Chondrocyte (in vitro differentiated cells): ENCODE measurements around the gene AURKAIP1. TPM values are rescaled to one million over a fixed set of nuclear protein-coding genes. Genes with fewer than 3 reads are reported as not detected.
A peak's percentile ranks its signal among the peaks of the same experiment; 100 is the strongest.

ENCODE experiments used
- DNase-seq: peaks from one replicate; pipeline ENCODE4 v3.0.0; 2021; ENCODE audit warnings: mixed read lengths, low spot score
- H3K27ac Mint-ChIP-seq: one replicate; pipeline ENCODE4 v1.8.0; 2021; ENCODE audit warnings: mild to moderate bottlenecking, moderate library complexity, mixed read lengths; ENCODE audit not compliant: unreplicated experiment
- H3K27me3 Mint-ChIP-seq: 2 replicates; pipeline ENCODE4 v1.8.0; 2021; ENCODE audit warnings: low read depth, mixed read lengths
- H3K36me3 Mint-ChIP-seq: 2 replicates; pipeline ENCODE4 v1.8.0; 2021; ENCODE audit warnings: low read depth, mixed read lengths
- H3K4me1 Mint-ChIP-seq: 2 replicates; pipeline ENCODE4 v1.8.0; 2021; ENCODE audit warnings: low read depth, mild to moderate bottlenecking, mixed read lengths
- H3K4me3 Mint-ChIP-seq: one replicate; pipeline ENCODE4 v1.8.0; 2021; ENCODE audit warnings: mild to moderate bottlenecking, moderate library complexity, mixed read lengths; ENCODE audit not compliant: unreplicated experiment
- H3K9me3 Mint-ChIP-seq: 2 replicates; pipeline ENCODE4 v1.8.0; 2021; ENCODE audit warnings: low read depth, mixed read lengths
- CTCF ChIP-seq: fragments of 200-600 bp; sonication (generic); IDR thresholded peaks from 2 replicates; pipeline ENCODE4 v1.5.0; 2021; ENCODE audit warnings: antibody characterized with exemption, mild to moderate bottlenecking, moderate library complexity
- microRNA-seq: library from miRNA; unstranded; fragments of <30 nt; microRNA quantifications from one replicate; pipeline ENCODE4 v1.2.0, GENCODE V29; 2020; ENCODE audit warnings: borderline number of aligned reads
- total RNA-seq: library from RNA; stranded (reverse); gene quantifications from 3 replicates; pipeline ENCODE4 v1.2.1, GENCODE V29; 2021

The AURKAIP1 gene
- total RNA-seq, 1 donor from 2014 or later = 89.0 TPM

- Mint-ChIP-seq H3K4me1 (peaks cover 37% of the 10 kb centered on the region), H3K4me3 (peak overlapping the region; percentile 72), H3K27ac (peak overlapping the region; percentile 54), H3K36me3 (no peaks in the 10 kb centered on the region), H3K27me3 (no peaks in the 10 kb centered on the region), H3K9me3 (no peaks in the 10 kb centered on the region)
- TF ChIP-seq CTCF = no peak
- no peak for DNase-seq
Measured at GRCh38 chr1:1325288-1326074, 49.5 kb downstream of the AURKAIP1 start.

GRCh38 chr1:1324524-1325287 lies 50.3 kb downstream of the AURKAIP1 start, which contains the start of the genes CPTP and INTS11:
TSS of gene CPTP (plus strand) at chr1:1324802. CDS start at chr1:1326911, 2,109 bp downstream.
TSS of gene INTS11 (minus strand) at chr1:1324660. CDS start at chr1:1324608, 52 bp downstream.
- Mint-ChIP-seq H3K27ac (peak within 1 kb of the TSS; percentile 85), H3K36me3 (no peaks in the 10 kb centered on the region), H3K27me3 (no peaks in the 10 kb centered on the region), H3K4me1 (peaks cover 35% of the 10 kb centered on the region), H3K4me3 (peak within 1 kb of the TSS; percentile 82), H3K9me3 (no peaks in the 10 kb centered on the region)
- TF ChIP-seq CTCF = no peak
- DNase-seq = no peak

GRCh38 chr1:1324084-1324523 lies 50.9 kb downstream of the AURKAIP1 start:
- H3K27me3 Mint-ChIP-seq = no peaks in the 10 kb centered on the region
- H3K9me3 Mint-ChIP-seq = no peaks in the 10 kb centered on the region
- no peak for TF ChIP-seq CTCF
- peak overlapping the region; percentile 80 for H3K4me3 Mint-ChIP-seq
- no peaks in the 10 kb centered on the region for H3K36me3 Mint-ChIP-seq
- H3K4me1 Mint-ChIP-seq = peaks cover 38% of the 10 kb centered on the region
- H3K27ac Mint-ChIP-seq = peak overlapping the region; percentile 27
- no peak for DNase-seq

Small RNAs within 50 kb of the gene (microRNA-seq; reads per million reads assigned to microRNA genes)
- not detected for gene MIR6808

Other genes starting within 250 kb of the AURKAIP1 start
- gene TTLL10, start 201.3 kb downstream of the AURKAIP1 start, total RNA-seq = not detected in 3 replicates
- gene TNFRSF18, start 168.6 kb downstream of the AURKAIP1 start, total RNA-seq = not detected in 3 replicates
- gene TNFRSF4, start 161.1 kb downstream of the AURKAIP1 start, total RNA-seq = 0.24 to 0.59 TPM in 2 of 3 replicates, not detected in the other
- gene SDF4, start 143.2 kb downstream of the AURKAIP1 start, total RNA-seq = 164 to 191 TPM (median 165 TPM) in 3 replicates
- 37.4 to 39.6 TPM (median 39.6 TPM) in 3 replicates for gene B3GALT6, start 143.0 kb downstream of the AURKAIP1 start, total RNA-seq
- gene C1QTNF12, start 128.5 kb downstream of the AURKAIP1 start, total RNA-seq = 1.3 to 2.1 TPM (median 1.7 TPM) in 3 replicates
- gene UBE2J2, start 101.4 kb downstream of the AURKAIP1 start, total RNA-seq = 49.2 to 57.5 TPM (median 52.0 TPM) in 3 replicates
- 6.6 to 7.4 TPM (median 6.7 TPM) in 3 replicates for gene SCNN1D, start 94.8 kb downstream of the AURKAIP1 start, total RNA-seq
- 51.9 to 77.5 TPM (median 57.5 TPM) in 3 replicates for gene ACAP3, start 67.3 kb downstream of the AURKAIP1 start, total RNA-seq
- gene PUSL1, start 66.6 kb downstream of the AURKAIP1 start, total RNA-seq = 21.6 to 22.3 TPM (median 22.1 TPM) in 3 replicates
- gene INTS11, start 50.5 kb downstream of the AURKAIP1 start, total RNA-seq = 67.3 to 87.0 TPM (median 73.8 TPM) in 3 replicates
- 19.4 to 23.3 TPM (median 23.1 TPM) in 3 replicates for gene CPTP, start 50.4 kb downstream of the AURKAIP1 start, total RNA-seq
- 0.28 to 0.68 TPM (median 0.37 TPM) in 3 replicates for gene TAS1R3, start 43.9 kb downstream of the AURKAIP1 start, total RNA-seq
- gene DVL1, start 25.8 kb downstream of the AURKAIP1 start, total RNA-seq = 59.6 to 66.5 TPM (median 59.9 TPM) in 3 replicates
- gene MXRA8, start 16.7 kb downstream of the AURKAIP1 start, total RNA-seq = 154 to 238 TPM (median 158 TPM) in 3 replicates
- 153 to 176 TPM (median 161 TPM) in 3 replicates for gene CCNL2, start 24.1 kb upstream of the AURKAIP1 start, total RNA-seq
- gene MRPL20, start 32.1 kb upstream of the AURKAIP1 start, total RNA-seq = 69.2 to 95.3 TPM (median 75.7 TPM) in 3 replicates
- not detected in 3 replicates for gene ANKRD65, start 46.1 kb upstream of the AURKAIP1 start, total RNA-seq
- gene VWA1, start 60.5 kb upstream of the AURKAIP1 start, total RNA-seq = 12.5 to 27.2 TPM (median 24.3 TPM) in 3 replicates
- gene ATAD3C, start 74.5 kb upstream of the AURKAIP1 start, total RNA-seq = 0.75 to 1.4 TPM (median 1.3 TPM) in 3 replicates
- 24.3 to 31.9 TPM (median 24.7 TPM) in 3 replicates for gene ATAD3B, start 96.6 kb upstream of the AURKAIP1 start, total RNA-seq
- gene ATAD3A, start 137.0 kb upstream of the AURKAIP1 start, total RNA-seq = 29.9 to 39.6 TPM (median 34.6 TPM) in 3 replicates
- 3.6 to 6.1 TPM (median 5.8 TPM) in 3 replicates for gene TMEM240, start 165.4 kb upstream of the AURKAIP1 start, total RNA-seq
- 99.7 to 129 TPM (median 100 TPM) in 3 replicates for gene SSU72, start 199.7 kb upstream of the AURKAIP1 start, total RNA-seq
- 23.3 to 32.6 TPM (median 24.8 TPM) in 3 replicates for gene FNDC10, start 224.9 kb upstream of the AURKAIP1 start, total RNA-seq
- 73.8 to 86.7 TPM (median 76.4 TPM) in 3 replicates for gene MIB2, start 240.3 kb upstream of the AURKAIP1 start, total RNA-seq